Measurements from ENCODE around the gene ADGRV1.
"Not testable (repeated sequence)": the region's sequence is repeated elsewhere in the genome, so short reads cannot be mapped to it uniquely, and the experiment has no call there.

The ADGRV1 gene

DNA sequence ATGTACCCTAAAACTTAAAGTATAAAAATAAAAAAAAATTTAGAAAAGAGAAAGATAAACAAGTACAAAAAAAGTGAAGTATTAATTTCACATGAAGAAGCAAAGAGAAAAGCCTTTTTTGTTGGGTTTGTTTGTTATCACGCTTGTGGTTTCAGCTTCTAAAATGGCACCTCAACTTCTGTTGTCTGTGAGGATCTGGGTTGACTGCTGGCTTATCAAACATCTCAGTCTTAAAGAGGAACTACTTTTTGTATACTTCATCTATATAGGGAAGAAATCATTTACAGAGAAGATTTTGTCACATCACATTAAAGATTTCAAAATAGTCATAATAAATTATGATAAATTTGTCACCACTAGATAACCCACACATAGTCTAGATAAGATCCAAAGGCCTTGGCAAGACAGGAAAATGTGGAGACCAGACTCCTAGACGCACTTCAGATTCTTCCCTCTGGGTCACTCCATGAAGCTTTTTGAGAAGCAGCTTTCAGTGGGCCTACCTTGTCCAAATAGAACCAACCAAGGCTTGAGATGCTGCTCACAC is 8.8 kb upstream of the ADGRV1 start:
- DNase-seq = no peak

DNA sequence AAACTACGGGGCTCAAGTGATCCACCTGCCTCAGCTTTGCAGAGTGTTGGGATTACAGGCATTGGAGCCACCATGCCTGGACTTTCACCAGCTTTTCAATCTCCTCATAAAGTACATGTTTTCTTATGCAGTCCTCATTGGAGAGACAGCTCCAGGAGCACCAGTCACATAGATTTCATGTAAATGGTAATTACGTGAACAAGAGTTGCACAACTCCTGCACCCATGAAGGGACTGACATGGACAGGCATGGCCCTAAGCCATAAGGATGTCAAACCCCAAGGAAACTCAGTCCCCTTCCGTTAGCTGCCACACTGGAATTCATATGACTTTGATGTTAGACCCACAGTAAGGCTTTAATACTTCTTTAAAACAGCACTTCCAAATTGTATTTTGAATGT is 7.6 kb upstream of the ADGRV1 start:
- no peak for DNase-seq

- DNase-seq = no peak
Observed at GRCh38 chr5:90551376-90551775, 7.2 kb upstream of the ADGRV1 start.

DNA sequence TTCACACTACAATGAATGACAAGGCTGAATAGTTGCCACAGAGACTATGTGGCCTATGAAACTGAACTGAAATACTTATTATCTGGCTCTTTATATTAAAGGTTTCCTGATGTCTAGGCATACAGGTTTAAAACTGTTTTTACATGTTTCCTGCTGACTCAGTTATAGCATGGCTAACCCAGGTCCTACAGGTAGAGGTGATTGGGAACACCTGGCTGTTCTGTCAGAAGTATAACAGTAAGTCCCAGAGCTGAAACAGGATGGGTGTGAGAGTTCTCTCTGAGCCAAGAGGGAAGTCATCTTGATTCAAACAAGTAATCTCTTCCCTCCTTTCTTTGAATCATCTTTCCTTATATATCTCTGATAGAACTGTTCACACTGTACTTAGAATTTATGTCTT is 4.9 kb upstream of the ADGRV1 start:
- DNase-seq = no peak

DNA sequence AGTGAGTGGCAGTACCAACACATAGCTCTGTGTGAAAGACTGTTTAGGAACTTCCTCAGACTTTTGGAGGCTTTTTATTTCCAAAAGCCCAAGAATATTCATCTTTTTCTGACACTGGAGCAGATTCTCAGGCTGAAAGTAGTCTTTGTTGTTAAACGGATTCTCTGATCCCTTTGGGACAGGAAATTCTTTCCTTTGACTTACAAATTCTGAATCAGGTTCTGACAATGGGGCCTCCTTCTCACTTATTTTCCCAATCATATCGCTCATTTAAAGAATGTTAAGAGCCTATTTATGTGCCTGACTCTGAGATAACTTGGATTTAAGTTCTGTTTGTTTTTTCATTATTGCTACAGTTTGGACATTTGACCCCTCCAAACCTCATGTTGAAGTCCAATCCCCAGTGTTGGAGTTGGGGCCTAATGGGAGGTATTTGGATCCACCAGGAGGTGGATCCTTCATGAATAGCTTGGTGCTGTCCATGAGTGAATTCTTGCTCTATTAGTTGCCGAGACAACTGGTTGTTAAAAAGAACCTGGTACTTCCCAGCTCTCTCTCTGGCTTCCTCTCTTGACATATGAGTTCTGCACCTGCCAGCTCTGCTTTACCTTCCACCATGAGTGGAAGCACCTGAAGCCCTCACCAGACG is 4.1 kb upstream of the ADGRV1 start:
- DNase-seq = no peak

DNA sequence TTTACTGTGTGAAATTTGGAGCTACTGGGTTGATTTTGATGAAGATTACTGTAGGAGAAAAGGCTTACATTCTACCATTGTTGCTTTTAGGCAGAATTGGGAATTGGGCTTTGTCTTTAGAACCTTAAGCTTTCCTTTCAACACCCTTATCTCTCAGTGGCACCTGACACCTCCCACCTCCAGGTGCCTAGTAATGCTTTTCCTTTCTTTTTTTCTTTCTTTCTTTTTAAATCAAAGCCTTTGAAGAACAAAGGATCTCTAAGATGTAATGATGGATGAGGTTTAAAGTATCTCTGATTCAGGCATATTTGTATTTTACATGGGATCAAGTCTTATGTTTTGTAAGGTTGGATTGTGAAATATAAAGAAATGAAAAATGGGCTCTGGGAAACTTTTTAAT is 2.9 kb upstream of the ADGRV1 start:
- DNase-seq = no peak

DNA sequence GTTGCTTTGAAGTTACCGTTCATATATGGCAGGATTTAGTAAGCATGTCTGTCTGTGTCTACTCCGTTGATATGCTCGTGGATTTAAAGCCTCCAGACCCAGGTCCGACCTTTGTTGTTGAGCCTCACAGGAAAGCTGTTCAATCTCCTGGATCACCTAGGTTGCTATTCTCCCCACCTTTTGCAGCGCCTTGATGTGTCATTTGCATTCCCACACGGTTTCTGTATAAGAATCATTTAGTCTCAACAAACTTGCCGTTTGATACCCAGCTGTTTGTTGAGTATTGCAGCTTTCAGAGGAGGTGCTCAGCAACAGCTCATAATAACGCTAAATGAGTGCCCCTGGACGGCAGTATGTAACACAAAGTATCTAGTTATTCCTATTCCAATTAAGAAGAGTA is 1.2 kb upstream of the ADGRV1 start:
- no peak for DNase-seq

DNA sequence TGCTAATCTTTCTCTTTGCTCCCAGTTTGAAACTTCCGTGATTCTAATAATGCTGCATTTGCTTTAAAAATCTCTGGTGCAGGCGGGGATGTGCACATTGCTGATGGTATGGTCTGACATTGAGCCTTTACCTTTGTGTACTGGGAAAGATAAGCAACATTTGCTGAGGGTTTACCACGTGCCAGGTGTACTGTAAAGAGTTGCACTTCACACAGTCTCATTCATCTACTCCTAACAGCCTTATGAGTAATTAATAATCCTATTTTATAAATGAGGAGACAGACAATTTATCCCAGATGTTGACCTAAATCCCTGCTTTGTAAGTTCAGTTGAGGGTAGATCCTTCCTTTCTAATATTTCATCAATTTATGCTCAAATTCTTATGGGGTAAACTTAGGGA is 726 bp upstream of the ADGRV1 start:
- DNase-seq = no peak

DNA sequence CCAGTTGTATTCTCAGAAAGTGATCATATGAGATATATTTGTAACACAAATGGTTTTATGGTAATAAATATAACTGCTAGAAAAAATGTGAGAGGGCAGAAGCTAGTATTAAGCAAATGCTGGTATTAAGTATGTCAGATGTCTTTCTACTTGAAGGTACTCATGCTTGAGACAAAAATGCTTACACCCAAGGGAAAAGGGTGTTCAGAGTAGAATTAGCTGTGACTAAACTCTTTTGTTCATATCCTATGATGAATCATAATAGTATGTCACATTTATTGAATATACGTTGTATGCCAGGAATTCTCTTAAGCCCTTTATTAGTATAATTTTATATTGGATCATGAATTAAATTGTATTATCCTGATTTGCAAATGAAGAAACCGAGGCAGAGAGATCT is 2.2 kb downstream of the ADGRV1 start:
- no peak for DNase-seq

- DNase-seq = no peak
Observed at GRCh38 chr5:90561766-90562165, 3.2 kb downstream of the ADGRV1 start.

DNA sequence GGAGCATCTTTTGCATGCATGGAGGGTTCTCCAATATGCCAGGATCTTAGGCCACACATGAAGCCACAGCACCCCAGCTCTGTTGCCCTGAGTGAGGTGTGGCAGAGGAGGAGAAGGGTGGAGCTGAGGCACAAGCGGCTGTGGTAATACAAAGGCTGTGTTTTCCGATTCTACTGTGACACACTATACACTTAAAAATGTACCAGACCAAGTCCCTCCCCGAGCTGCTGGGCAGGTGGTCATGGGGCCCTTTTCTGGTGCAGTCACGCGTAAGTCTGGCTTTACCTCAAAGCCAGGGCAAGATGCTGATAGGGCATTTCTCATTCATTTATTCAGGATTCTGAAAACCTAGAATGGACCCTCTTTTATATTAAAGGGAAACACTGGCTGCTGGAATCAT is 3.7 kb downstream of the ADGRV1 start:
- peak; percentile 27 for DNase-seq

DNA sequence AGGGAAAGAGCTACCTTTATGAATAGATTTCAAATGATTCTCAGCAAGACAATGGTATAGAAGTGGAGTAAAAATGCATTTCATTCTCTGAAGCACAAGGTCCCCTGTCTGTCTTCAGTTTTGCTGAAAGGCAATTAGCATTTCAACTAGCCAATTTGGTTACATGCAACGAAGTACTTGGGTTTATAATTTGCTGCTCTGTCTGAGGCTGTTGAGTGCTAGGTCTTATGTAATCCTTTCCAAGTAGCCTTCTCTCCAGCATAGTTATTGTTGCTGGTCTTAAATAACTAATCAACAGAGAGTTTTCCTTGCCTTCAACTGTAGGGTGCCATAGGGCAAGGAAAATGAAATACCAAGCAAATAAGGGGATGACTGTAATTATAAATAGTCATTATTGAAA is 4.5 kb downstream of the ADGRV1 start:
- DNase-seq = no peak

DNA sequence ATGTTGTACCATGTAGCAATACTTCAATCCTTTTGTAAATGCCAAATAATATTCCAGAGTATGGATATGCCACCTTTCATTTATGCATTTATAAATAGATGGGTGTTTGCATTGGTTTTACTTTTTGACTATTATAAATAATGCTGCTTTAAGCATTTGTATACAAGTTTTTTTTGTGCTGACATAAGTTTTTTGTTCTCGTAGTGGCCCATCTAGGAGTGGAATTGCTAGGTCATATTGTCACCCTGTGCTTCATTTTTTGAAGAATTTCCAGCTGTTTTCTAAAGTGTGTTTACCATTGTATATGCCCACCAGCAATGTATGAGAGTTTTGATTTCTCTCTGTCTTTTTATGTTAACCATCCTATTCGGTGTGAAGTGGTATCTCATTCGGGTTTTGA is 6.9 kb downstream of the ADGRV1 start:
- no peak for DNase-seq

DNA sequence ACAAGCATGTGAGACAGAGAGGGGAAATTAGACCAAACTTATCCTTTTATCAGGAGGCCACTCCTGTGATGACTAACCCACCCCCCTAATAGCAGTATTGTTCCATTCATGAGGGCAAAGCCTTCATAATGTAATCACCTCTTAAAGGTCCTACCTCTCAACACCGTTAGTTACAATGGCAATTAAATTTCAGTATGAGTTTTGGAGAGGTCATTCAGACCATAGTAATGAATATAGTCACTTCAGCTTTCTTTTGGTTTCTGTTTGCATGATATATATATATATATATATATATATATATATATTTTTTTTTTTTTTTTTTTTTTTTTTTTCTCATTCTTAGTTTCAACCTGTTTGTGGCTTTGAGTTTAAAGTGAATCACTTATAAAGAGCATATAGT is 10.5 kb downstream of the ADGRV1 start:
- no peak for DNase-seq

- DNase-seq = no peak
Observed at GRCh38 chr5:90570034-90570433, 11.4 kb downstream of the ADGRV1 start.

- DNase-seq = no peak
Observed at GRCh38 chr5:90571147-90571773, 12.7 kb downstream of the ADGRV1 start.

- DNase-seq = no peak
Observed at GRCh38 chr5:90575712-90576111, 17.1 kb downstream of the ADGRV1 start.

DNA sequence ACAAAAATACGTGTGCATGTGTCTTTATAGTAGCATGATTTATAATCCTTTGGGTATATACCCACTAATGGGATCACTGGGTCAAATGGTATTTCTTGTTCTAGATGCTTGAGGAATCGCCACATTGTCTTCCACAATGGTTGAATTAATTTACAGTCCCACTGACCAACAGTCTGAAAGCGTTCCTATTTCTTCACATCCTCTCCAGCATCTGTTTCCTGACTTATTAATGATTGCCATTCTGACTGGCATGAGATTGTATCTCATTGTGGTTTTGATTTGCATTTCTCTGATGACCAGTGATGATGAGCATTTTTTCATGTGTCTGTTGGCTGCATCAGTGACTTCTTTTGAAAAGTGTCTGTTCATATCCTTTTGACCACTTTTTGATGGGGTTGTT is 18.0 kb downstream of the ADGRV1 start:
- not testable (repeated sequence) for DNase-seq

DNA sequence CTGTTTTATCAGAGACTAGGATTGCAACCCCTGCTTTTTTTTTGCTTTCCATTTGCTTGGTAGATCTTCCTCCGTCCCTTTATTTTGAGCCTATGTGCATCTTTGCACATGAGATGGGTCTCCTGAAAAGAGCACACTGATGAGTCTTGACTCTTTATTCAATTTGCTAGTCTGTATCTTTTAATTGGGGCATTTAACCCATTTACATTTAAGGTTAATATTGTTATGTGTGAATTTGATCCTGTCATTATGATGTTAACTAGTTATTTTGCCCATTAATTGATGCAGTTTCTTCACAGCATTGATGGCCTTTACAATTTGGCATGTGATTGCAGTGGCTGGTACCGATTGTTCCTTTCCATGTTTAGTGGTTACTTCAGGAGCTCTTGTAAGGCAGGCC is 21.3 kb downstream of the ADGRV1 start:
- DNase-seq = not testable (repeated sequence)

DNA sequence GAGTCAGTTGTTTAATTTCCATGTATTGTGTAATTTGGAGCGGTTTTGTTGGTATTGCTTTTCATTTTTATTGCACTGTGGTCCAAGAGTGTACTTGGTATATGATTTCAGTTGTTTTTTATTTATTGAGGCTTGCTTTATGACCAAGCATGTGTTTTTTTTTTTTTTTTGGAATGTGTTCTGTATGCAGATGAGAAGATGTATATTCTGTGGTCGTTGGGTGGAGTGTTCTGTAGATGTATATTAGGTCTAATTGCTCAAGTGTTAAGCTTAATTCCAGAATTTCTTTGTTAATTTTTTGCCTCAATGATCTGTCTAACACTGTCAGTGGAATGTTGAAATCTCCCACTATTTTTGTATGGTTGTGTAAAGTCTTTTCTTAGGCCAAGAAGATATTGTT is 23.4 kb downstream of the ADGRV1 start:
- no peak for DNase-seq

GRCh38 chr5:90585337-90585986 is 26.9 kb downstream of the ADGRV1 start:
- no peak for DNase-seq

GRCh38 chr5:90586469-90586868 is 27.9 kb downstream of the ADGRV1 start:
- DNase-seq = no peak

DNA sequence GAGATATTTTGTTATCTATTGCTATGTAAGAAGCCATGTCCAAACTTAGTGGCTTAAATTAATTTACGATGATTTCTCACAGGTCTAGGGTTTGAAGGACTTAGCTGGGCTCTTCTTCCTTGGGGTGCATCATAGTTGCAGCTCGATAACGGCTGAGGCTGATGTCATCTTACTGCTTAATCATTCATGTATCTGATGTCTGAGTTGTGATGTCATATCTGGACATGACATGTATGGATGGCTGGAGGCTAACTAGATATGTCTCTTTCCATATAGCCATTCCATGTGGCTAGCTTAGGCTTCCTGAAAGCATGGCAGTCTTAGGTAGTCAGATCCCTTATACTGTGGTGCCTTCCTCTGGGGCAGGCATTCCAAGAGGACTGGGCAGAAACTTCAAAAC is 31.6 kb downstream of the ADGRV1 start:
- no peak for DNase-seq

DNA sequence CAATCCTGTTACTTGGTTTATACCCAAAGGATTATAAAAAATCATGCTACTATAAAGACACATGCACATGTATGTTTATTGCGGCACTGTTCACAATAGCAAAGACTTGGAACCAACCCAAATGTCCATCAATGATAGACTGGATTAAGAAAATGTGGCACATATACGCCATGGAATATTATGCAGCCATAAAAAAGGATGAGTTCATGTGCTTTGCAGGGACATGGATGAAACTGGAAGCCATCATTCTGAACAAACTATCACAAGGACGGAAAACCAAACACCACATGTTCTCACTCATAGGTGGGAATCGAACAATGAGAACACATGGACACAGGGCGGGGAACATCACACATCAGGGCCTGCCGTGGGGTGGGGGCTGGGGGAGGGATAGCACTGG is 34.5 kb downstream of the ADGRV1 start:
- not testable (repeated sequence) for DNase-seq
